ENCODE measurements around the gene SUSD3.

SUSD3 gene

DNA sequence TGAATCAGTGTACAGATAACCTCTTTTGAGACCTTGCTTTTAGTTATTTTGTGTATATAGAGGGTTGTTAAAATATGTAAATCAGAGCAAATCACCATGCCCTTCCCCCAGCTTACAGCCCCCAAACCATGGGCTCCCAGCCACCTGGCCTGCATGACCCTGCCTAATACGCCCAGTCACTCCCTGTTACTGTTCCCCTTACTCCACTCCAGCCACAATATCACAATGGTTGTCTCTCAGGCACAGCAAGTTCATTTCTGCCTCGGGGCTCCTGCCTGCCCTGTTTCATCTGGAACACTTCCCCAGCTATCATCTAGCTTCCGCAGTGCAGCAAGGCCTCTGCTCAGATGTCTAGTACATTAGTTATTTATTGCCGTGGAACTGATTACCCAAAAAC lies 32.6 kb downstream of the SUSD3 start:
- H3K27ac ChIP-seq: no peak overlapping the region
- TF ChIP-seq, protein P1, sequence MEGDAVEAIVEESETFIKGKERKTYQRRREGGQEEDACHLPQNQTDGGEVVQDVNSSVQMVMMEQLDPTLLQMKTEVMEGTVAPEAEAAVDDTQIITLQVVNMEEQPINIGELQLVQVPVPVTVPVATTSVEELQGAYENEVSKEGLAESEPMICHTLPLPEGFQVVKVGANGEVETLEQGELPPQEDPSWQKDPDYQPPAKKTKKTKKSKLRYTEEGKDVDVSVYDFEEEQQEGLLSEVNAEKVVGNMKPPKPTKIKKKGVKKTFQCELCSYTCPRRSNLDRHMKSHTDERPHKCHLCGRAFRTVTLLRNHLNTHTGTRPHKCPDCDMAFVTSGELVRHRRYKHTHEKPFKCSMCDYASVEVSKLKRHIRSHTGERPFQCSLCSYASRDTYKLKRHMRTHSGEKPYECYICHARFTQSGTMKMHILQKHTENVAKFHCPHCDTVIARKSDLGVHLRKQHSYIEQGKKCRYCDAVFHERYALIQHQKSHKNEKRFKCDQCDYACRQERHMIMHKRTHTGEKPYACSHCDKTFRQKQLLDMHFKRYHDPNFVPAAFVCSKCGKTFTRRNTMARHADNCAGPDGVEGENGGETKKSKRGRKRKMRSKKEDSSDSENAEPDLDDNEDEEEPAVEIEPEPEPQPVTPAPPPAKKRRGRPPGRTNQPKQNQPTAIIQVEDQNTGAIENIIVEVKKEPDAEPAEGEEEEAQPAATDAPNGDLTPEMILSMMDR (conservative IDR thresholded peaks at IDR 0.05): no peak
- no peak for TF ChIP-seq ZFX (IDR thresholded peaks at IDR 0.05)

DNA sequence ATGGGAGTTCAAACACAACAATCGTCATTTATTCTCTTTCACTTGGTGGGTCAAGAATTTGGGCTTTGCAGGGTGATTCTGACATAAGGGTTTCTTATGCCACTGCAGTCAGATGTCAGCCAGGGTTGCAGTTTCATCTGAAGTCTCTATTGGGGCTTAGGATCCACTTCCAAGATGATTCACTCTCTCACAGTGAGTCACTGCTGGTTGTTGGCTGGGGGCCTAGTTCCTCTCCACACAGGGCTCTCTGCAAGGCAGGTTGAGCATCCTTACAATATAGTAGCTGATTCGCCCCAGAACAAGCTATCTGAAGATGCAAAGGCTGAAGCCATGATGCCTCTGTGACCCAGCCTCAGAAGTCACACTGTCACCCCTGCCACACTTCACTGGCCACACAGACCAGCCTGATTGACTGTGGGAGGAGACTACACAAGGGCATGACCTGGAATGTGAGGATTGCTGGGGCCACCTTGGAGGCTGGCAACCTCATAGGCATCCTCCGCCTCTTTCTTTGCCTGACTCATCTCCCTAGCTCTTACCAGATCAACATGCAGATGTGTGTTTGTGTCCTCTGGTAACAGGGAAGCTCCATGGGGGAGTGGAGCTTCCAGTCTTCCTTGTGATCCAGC lies 33.1 kb downstream of the SUSD3 start:
- no peak overlapping the region for H3K27ac ChIP-seq
- TF ChIP-seq ZFX (IDR thresholded peaks at IDR 0.05): no peak
- TF ChIP-seq, protein P1 (conservative IDR thresholded peaks at IDR 0.05): no peak

DNA sequence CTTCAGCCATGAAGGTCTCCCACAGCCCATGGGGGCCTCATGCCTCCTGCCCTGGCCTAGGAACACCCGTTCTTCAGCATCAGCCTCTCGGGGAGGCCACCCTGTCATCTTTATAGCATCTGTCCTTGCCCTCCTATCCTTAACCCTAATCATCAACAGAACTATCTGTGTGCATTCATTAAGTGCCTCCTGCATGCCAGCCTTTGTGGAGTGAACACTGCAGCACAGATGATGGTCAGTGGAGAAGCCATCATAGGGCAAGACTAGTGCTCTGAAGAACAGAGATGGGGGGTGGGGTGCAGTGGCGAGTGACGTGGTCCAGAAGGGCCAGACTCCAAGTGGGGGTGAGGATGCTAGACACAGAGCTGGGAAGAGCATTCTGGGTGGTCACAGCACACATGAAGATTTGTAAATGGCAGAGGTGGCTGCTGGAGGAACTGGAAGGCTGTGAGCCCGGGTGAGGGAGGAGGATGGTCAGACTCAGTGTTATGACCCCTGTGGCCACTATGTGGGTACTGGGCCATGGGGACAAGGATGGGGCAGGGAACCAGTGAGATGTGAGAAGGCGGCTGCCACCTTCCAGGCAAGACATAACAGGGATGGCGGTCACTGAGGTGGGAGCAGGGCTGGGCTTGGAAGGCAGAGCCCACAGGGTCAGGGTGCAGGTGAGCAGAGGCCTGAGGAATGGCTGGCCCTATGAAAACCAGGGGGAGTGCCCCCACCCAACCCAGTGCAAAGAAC lies 33.9 kb downstream of the SUSD3 start:
- TF ChIP-seq, protein P1 (conservative IDR thresholded peaks at IDR 0.05): no peak
- no peak for TF ChIP-seq ZFX (IDR thresholded peaks at IDR 0.05)
- no peak overlapping the region for H3K27ac ChIP-seq

DNA sequence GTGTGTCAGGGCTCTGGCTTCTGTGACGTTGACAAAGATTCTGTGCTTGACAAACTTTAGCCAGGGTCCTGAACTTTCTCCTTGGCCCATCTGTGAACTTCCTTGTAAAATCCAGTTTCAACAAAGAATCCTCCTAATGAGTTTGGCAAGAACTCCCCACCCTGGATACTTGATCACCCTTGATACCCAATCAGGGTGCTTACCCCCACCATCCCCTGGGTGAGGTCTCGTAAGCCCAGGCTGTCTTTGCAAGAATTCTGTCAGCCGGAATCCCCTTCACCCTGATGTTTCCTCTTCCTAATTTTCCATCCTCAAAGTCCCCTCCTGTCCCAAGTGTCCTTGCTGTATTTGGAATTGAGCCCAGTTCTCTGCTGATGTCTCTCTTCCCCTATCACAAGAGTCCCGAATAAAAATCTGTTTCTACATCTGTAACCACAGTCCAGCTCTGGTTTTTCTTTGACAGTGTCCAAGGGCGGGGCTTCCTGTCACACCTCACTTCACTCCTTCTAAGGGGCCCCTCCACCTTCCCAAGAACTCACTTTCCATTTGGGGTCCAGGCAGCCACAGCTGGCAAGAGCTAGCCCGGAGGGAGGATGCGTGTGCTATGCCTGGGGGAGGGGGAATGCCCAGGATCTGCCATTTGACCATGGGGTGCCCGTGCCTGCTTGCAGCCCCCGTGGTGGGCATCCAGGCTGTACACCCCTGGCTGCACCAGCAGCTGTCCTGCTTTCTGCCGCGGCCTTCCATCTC lies 34.8 kb downstream of the SUSD3 start:
- no peak overlapping the region; the same call in 1 of the 2 replicates for H3K27ac ChIP-seq
- TF ChIP-seq ZFX (IDR thresholded peaks at IDR 0.05): no peak
- TF ChIP-seq, protein P1 (conservative IDR thresholded peaks at IDR 0.05): no peak

DNA sequence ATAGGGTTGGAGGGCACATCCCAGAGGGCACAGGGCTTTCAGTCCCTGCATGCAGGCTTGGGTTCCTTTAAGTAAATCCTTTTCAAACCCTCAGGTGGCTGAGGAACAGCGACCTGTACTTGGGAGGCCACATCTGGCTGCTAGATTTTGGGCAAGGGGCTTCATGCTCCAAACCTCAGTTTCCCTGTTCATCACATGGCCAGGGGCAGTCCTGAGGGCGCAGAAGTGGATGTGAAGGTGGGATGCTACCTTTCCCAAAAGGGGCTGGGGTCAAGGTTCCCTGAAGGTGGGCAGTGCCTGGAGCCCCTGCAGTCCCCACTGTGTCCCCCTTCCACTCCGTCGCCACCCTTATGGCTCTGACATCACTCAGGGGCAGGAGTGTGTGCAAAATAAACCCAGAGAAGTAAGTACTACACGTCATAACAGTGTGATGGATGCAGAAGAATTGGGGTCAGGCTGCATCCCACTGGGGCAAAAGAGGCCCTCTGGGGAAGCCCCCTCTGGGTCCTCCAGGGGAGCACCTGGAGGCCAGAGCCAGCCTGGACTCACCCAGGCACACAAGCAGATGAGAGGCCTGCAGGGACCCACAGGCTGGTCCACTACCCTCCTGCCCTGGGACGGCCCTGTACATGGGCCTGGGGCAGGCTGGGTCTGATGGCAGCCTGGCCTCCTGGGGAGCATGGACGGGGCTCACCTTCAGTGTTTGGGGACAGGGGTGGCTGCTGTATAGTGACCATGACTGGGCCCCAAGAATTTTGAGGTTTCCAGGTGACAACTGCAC lies 35.6 kb downstream of the SUSD3 start:
- TF ChIP-seq, protein P1 (conservative IDR thresholded peaks at IDR 0.05): no peak
- no peak for TF ChIP-seq ZFX (IDR thresholded peaks at IDR 0.05)
- peak overlapping the region; percentile 87 for H3K27ac ChIP-seq

DNA sequence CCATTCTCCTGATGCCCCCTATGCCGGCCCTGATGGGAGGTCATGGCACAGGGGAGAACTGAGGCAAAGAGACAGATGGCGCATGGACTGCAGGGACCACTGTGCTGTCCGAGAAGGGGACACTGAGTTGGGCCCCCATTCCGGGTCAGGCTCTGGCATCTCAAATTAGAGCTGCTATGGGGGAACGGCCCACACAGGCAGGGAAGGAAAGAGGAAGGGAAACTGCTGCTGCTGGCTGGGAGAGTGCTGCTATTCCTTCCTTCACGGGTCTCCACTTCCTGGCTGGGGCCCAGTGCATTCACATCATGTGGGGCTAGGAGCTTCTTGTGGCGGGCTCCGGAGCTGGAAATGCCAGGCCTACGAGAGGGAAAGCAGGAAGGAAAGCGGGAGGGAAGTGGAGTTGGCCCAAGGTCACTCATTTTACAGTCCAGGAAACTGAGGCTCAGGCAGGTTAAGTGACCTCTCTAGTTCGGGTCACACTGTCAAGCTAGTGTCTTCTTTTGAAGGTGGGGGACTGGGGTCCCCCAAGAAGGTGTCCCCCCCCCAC lies 36.2 kb downstream of the SUSD3 start:
- peak overlapping the region; percentile 87 for H3K27ac ChIP-seq

More for the DNA sequence above, 36.2 kb downstream of the SUSD3 start:
- TF ChIP-seq, protein P1 (conservative IDR thresholded peaks at IDR 0.05): no peak
- TF ChIP-seq ZFX (IDR thresholded peaks at IDR 0.05): no peak
